ENCODE data around the gene TGFB1.

The TGFB1 gene

DNA sequence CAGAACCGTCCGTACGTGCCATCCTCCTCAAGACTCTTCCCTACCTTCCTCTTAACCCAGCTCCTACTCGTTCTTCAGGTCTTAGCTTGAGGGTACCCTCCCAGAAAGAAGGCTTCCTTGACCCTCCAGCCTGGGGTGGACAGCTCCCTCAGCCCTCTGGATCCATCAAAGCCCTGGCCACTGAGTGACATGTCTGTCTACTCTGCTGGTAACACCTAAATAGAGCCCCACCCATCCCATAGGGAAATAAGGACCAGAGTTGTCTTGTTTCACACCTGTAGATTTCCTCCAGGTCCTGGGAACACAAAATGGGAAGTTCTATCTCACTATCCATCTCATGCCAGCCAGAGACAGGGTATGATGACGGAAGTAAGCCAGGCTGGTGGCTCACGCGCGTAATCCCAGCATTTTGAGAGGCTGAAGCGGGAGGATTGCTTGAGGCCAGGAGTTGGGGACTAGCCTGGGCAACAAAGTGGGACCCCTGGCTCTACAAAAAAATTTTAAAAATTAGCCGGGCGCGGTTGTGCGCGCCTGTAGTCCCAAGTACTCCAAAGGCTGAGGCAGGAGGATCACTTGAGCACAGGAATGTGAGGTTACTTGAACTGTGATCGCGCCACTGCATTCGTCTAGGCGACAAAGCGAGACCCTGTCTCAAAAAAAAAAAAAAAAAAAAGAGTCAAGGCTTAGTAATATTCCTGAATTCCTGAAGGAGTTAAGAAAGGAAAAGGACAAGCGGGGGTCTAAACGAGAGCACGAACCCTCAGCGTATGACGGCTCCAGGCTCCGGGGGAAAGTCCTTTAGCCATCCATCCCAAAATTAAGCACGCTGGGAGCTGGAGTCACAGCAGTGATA lies 44.3 kb downstream of the TGFB1 start:
- peak overlapping the region; percentile 80 for H3K4me3 ChIP-seq (ENCODE audit: control insufficient read depth, low read depth, low read length)
- DNase-seq (ENCODE audit: low read depth): peak; percentile 40
- TF ChIP-seq, protein P1, sequence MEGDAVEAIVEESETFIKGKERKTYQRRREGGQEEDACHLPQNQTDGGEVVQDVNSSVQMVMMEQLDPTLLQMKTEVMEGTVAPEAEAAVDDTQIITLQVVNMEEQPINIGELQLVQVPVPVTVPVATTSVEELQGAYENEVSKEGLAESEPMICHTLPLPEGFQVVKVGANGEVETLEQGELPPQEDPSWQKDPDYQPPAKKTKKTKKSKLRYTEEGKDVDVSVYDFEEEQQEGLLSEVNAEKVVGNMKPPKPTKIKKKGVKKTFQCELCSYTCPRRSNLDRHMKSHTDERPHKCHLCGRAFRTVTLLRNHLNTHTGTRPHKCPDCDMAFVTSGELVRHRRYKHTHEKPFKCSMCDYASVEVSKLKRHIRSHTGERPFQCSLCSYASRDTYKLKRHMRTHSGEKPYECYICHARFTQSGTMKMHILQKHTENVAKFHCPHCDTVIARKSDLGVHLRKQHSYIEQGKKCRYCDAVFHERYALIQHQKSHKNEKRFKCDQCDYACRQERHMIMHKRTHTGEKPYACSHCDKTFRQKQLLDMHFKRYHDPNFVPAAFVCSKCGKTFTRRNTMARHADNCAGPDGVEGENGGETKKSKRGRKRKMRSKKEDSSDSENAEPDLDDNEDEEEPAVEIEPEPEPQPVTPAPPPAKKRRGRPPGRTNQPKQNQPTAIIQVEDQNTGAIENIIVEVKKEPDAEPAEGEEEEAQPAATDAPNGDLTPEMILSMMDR (conservative IDR thresholded peaks at IDR 0.05; ENCODE audit: control insufficient read depth, insufficient read depth, low read depth, low read length): no peak

DNA sequence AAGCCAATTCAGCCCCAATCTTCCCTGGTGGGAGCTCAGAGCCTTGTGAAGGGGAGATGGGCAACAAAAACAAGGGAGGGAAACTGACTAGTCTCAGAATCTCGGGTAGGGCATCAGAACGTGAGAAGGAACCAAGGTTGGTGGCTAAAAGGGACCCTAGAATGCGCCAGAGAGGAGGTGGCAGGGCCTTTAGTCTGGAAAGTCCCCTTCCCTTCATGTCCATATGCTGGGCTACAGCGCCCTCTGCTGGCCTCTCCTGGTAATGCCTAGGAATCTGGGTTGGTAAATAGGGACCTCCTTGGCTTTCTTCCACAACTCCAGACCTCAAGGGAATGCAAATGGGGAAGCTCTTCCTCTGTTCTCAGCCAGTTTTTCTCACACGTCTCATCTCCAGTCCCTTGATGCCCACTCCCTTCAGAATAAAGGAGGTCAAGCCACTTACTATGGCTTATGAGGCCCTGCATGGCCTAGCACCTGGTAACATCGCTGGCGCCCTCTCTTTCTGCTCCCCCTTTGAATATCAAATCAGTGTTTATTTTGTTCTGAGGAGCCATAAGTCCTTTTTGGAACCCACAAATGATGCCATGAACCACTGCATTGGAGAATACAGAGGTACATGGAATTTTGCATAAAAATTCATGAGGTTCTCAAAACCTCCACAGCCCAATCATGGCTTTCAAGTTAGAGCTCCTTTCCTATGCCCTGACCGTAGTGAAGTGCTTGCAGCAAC lies 45.1 kb downstream of the TGFB1 start:
- DNase-seq (ENCODE audit: low read depth): peak; percentile 89
- no peak overlapping the region for H3K4me3 ChIP-seq (ENCODE audit: control insufficient read depth, low read depth, low read length)
- TF ChIP-seq, protein P1 (conservative IDR thresholded peaks at IDR 0.05; ENCODE audit: control insufficient read depth, insufficient read depth, low read depth, low read length): peak; percentile 99

DNA sequence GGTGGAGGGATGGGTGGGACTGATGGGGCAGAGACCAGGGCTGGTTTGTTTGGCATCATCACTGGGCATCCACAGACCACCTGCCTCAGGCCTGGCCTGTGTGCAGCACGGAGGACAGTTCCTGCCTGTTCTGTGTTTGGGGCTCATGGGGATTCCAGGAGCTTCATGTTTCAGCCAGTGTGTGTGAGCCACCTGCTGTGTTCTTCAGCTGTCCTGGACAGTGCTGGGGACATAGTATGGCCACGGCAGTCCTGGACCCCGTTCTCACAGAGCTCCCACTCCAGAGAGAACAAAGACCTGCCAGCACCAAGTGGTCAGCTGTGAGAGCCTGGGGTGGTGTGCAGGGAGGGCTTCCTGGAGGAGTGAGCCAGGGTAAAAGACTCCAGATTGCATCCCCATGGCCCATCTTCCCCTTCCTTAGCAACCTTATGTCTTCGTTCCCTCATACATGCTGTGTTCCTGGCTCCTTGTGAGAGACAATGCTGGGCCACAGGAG lies 45.7 kb downstream of the TGFB1 start:
- TF ChIP-seq, protein P1 (conservative IDR thresholded peaks at IDR 0.05; ENCODE audit: control insufficient read depth, insufficient read depth, low read depth, low read length): no peak
- DNase-seq (ENCODE audit: low read depth): no peak
- H3K4me3 ChIP-seq (ENCODE audit: control insufficient read depth, low read depth, low read length): no peak overlapping the region

DNA sequence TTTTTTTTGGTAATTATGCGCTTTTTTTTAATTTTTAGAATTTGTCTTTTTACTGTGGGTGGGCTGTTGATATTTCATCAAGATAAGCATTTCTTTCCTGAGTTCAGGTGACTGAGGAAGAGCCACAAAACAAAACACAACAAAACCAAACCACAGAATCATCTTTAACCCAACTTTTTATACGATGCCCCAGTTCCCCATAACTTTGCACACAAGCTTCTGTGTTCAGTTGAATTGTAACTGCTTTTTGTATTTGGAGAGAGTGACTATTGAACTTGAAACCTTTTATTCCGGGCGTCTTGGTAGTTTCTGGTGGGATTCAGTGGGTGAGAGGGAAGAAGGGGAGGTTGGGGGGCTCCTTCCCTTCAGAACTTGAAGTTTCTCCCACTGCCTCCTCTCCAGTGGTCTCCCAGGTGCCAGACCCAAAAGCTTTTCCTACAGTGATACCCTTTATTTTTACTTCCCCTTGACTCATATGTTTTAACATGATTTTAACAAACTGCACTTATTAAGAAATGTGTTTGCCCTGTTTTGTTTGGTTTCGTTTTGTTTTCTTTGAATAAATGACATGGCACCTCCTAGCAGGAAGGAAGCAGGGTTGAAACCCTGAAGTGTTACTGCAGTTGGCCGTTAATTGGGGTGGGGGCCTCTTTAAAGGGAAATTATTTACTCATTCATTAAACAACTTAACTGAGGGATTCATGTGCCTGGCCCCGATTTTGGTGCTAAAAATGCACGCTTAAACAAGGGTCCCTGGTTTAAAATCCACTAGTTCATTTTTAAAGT lies 46.4 kb downstream of the TGFB1 start:
- no peak for DNase-seq (ENCODE audit: low read depth)
- H3K4me3 ChIP-seq (ENCODE audit: control insufficient read depth, low read depth, low read length): no peak overlapping the region
- TF ChIP-seq, protein P1 (conservative IDR thresholded peaks at IDR 0.05; ENCODE audit: control insufficient read depth, insufficient read depth, low read depth, low read length): no peak

DNA sequence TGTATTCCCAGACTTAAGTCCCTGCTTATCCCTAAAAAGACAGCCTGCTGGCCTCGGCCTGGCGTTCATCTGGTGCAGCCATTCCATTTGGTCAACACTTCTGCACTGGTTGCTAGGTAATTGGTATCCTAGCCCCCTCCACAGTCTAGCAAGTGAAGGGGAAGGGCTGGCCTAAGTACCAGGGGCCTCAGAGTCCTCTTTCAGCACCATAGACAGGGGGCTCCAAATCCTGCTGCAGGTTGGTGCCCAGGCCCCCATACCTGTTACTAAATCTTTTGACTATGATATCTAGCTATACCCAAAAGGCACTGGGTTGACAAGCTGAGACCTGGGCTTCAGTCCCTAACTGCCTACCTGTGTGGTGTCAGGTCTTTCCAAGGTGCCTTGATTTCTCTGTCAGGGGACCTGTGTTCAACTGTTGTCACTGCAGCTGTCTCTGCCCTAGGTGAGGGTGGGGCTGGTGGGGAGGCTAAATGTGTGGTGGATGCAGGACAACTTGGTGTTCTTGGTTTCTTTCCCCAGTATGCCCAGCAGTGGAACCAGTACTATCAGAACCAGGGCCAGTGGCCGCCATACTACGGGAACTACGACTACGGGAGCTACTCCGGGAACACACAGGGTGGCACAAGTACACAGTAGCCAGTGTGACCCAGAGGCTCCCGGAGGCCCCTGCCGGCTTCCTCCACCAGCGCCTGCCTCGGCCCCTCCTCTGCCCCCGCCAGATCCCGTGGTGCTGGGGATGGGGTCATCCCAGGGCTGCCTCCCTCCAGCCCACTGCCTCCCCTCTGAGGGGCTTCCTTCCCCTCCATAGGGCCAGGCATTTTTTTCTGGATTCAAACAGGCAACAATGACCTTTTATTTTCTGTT lies 47.6 kb downstream of the TGFB1 start:
- TF ChIP-seq, protein P1 (conservative IDR thresholded peaks at IDR 0.05; ENCODE audit: control insufficient read depth, insufficient read depth, low read depth, low read length): no peak
- H3K4me3 ChIP-seq (ENCODE audit: control insufficient read depth, low read depth, low read length): no peak overlapping the region
- DNase-seq (ENCODE audit: low read depth): no peak

Data from fibroblast of mammary gland (primary cell).